Natural killer cell (primary cell): ENCODE results near the gene PPP1R1B. TPM values are rescaled to one million over a fixed set of nuclear protein-coding genes. Genes with fewer than 3 reads are reported as not detected.

Source experiments
- ATAC-seq, 3 donors: fragments of 150-1000 bp in 2 of 3; fragments of 200-7000 bp in 1 of 3; cut with Tn5 transposase; 1 replicate in 1 of 3; 2 replicates in 2 of 3; pipeline ENCODE4 v1.10.0; 2021; ENCODE audit warnings: mild to moderate bottlenecking in 2 of 3, moderate library complexity in 2 of 3
- DNase-seq, 2 donors: peaks; one replicate each; pipeline versions ENCODE4 v3.0.0 to v3.0.0-alpha.2; 2013 to 2021; ENCODE audit warnings: mixed read lengths in 1 of 2
- H3K27ac ChIP-seq: one replicate; pipeline ENCODE4 v1.5.1; 2013; ENCODE audit warnings: mild to moderate bottlenecking, low read length
- H3K27me3 ChIP-seq: one replicate; pipeline ENCODE4 v1.6.1; 2013; ENCODE audit warnings: low read length; ENCODE audit not compliant: control insufficient read depth, insufficient read depth
- H3K36me3 ChIP-seq: one replicate; pipeline ENCODE4 v1.6.1; 2013; ENCODE audit warnings: low read length; ENCODE audit not compliant: control insufficient read depth, insufficient read depth
- H3K4me1 ChIP-seq: one replicate; pipeline ENCODE4 v1.6.1; 2013; ENCODE audit warnings: low read length; ENCODE audit not compliant: control insufficient read depth, insufficient read depth
- H3K4me3 ChIP-seq: one replicate; pipeline ENCODE4 v1.5.1; 2013; ENCODE audit warnings: low read length
- H3K9me3 ChIP-seq: one replicate; pipeline ENCODE4 v1.6.1; 2013; ENCODE audit warnings: low read length; ENCODE audit not compliant: control insufficient read depth, insufficient read depth
- H3K27ac Mint-ChIP-seq, 2 donors: one replicate each; pipeline ENCODE4 v1.8.0; 2022; ENCODE audit warnings: mild to moderate bottlenecking in 2 of 2, mixed read lengths in 2 of 2, moderate library complexity in 1 of 2
- H3K27me3 Mint-ChIP-seq, 2 donors: one replicate each; pipeline ENCODE4 v1.8.0; 2022; ENCODE audit warnings: low read depth in 2 of 2, mixed read lengths in 2 of 2
- H3K36me3 Mint-ChIP-seq: one replicate; pipeline ENCODE4 v1.8.0; 2022; ENCODE audit warnings: mixed read lengths
- H3K4me1 Mint-ChIP-seq, 2 donors: one replicate each; pipeline ENCODE4 v1.8.0; 2022; ENCODE audit warnings: mixed read lengths in 2 of 2
- H3K4me3 Mint-ChIP-seq: one replicate; pipeline ENCODE4 v1.8.0; 2022; ENCODE audit warnings: mild to moderate bottlenecking, moderate library complexity, mixed read lengths
- H3K9me3 Mint-ChIP-seq, 2 donors: one replicate each; pipeline ENCODE4 v1.8.0; 2022; ENCODE audit warnings: mixed read lengths in 2 of 2
- WGBS: methylation state at CpG from one replicate; pipeline ENCODE4 v1.1.7; 2013; ENCODE audit warnings: missing lambda C conversion rate; ENCODE audit not compliant: insufficient coverage; 5-methylcytosine and 5-hydroxymethylcytosine counted together
- intact Hi-C: fragments of 100-400 bp; cut with micrococcal nuclease; formaldehyde crosslinking; loops from one replicate; pipeline ENCODE4 v1.14.2; 2022
- total RNA-seq, 4 donors: library from RNA; stranded (reverse); fragments of 120-200 nt in 1 of 4; gene quantifications; one replicate each; pipeline versions ENCODE4 v1.2.3 to v1.2.4, GENCODE V29; 2013 to 2022
- TF ChIP-seq, protein P1 (sequence below): fragments of 200-600 bp; IDR thresholded peaks from one replicate; pipeline ENCODE4 v1.8.0; 2022; ENCODE audit warnings: antibody characterized with exemption

The PPP1R1B gene
- total RNA-seq, 3 donors from 2014 or later (not counting 1 experiment from before 2014, with no cell fraction given) = not detected

- H3K4me1 ChIP-seq = peaks cover 19% of the 10 kb centered on the region
- no peak for ATAC-seq
- peaks cover 73% of the 10 kb centered on the region for H3K27me3 ChIP-seq
- no peaks in the 10 kb centered on the region for H3K36me3 ChIP-seq
- TF ChIP-seq, protein P1, sequence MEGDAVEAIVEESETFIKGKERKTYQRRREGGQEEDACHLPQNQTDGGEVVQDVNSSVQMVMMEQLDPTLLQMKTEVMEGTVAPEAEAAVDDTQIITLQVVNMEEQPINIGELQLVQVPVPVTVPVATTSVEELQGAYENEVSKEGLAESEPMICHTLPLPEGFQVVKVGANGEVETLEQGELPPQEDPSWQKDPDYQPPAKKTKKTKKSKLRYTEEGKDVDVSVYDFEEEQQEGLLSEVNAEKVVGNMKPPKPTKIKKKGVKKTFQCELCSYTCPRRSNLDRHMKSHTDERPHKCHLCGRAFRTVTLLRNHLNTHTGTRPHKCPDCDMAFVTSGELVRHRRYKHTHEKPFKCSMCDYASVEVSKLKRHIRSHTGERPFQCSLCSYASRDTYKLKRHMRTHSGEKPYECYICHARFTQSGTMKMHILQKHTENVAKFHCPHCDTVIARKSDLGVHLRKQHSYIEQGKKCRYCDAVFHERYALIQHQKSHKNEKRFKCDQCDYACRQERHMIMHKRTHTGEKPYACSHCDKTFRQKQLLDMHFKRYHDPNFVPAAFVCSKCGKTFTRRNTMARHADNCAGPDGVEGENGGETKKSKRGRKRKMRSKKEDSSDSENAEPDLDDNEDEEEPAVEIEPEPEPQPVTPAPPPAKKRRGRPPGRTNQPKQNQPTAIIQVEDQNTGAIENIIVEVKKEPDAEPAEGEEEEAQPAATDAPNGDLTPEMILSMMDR = no peak
- Mint-ChIP-seq H3K27ac (no peak overlapping the region), H3K4me1 (peaks cover 0 to 6% of the 10 kb centered on the region in 2 donors), H3K9me3 (no peaks in the 10 kb centered on the region), H3K36me3 (no peaks in the 10 kb centered on the region), H3K27me3 (peaks cover 57 to 83% of the 10 kb centered on the region in 2 donors), H3K4me3 (no peak overlapping the region)
- no peak overlapping the region for H3K27ac ChIP-seq
- WGBS = 8% methylated on average over 28 of the region's 28 CpGs
- no peak for DNase-seq
- no peak overlapping the region for H3K4me3 ChIP-seq
- intact Hi-C loops = no loop called here
- H3K9me3 ChIP-seq = no peaks in the 10 kb centered on the region
Measured at GRCh38 chr17:39599665-39600231, 27.0 kb upstream of the PPP1R1B start.

DNA sequence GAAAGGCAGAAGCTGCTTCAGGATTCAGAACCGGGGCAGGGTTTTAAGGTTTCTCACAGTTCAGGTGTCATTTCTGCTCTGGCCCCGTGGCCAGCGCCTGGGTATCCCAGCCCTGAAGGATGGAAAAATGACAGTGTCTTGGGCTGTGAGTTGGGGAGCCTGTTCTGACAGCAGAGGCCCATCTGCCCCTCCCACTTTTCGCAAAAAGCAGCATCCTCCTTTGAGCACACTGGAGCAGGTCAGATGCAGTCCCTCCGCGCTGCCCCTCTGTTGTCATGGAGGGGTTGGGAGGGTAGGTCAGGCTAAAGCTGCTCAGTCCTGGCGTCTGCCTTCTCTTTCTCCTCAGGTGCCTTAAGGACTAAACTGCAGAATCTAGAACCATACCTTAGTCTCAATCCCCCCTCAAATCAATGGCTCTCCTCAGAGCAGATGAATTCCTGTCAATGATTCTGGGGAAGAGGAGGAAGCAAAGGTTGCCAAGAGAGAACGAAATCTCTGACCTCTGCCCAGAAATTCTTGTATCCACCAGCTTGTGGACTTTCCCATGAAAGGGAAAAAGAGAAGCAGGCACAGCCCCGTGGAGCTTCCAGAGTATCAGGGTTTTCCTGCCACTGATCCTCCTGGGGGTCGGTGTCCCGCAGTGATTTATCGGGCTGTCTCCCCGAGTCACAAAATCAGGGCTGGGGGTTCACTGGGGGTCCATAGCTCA, 26.3 kb upstream of the PPP1R1B start:
- 3% methylated on average over 9 of the region's 13 CpGs for WGBS

GRCh38 chr17:39600997-39601597, 25.7 kb upstream of the PPP1R1B start:
- H3K27me3 ChIP-seq = peaks cover 74% of the 10 kb centered on the region
- intact Hi-C loops = no loop called here
- Mint-ChIP-seq H3K4me1 (peaks cover 0 to 11% of the 10 kb centered on the region in 2 donors), H3K27me3 (peaks cover 43 to 78% of the 10 kb centered on the region in 2 donors), H3K36me3 (no peaks in the 10 kb centered on the region), H3K27ac (no peak overlapping the region), H3K9me3 (no peaks in the 10 kb centered on the region), H3K4me3 (no peak overlapping the region)
- H3K36me3 ChIP-seq = no peaks in the 10 kb centered on the region
- ATAC-seq = no peak
- WGBS = 18% methylated on average over 21 of the region's 21 CpGs
- H3K4me1 ChIP-seq = peaks cover 31% of the 10 kb centered on the region
- no peak overlapping the region for H3K4me3 ChIP-seq
- TF ChIP-seq, protein P1 = no peak
- DNase-seq = no peak
- H3K9me3 ChIP-seq = no peaks in the 10 kb centered on the region
- no peak overlapping the region for H3K27ac ChIP-seq

More for the DNA sequence above, 26.3 kb upstream of the PPP1R1B start:
- DNase-seq (no peak), ATAC-seq (no peak)
- Histone ChIP-seq H3K9me3 (no peaks in the 10 kb centered on the region), H3K4me1 (peaks cover 26% of the 10 kb centered on the region), H3K27me3 (peaks cover 75% of the 10 kb centered on the region), H3K36me3 (no peaks in the 10 kb centered on the region), H3K27ac (no peak overlapping the region), H3K4me3 (no peak overlapping the region)
- TF ChIP-seq, protein P1 = no peak
- no peak overlapping the region for H3K27ac Mint-ChIP-seq
- intact Hi-C loops = no loop called here
- peaks cover 50 to 82% of the 10 kb centered on the region in 2 donors for H3K27me3 Mint-ChIP-seq
- H3K36me3 Mint-ChIP-seq = no peaks in the 10 kb centered on the region
- H3K4me1 Mint-ChIP-seq = peaks cover 0 to 11% of the 10 kb centered on the region in 2 donors
- no peaks in the 10 kb centered on the region for H3K9me3 Mint-ChIP-seq
- H3K4me3 Mint-ChIP-seq = no peak overlapping the region
